ENCODE results near the gene LHX1.

Gene LHX1

GRCh38 chr17:36934692-36935630 lies 2.3 kb upstream of the LHX1 start:
- no peak for DNase-seq
- Histone ChIP-seq H3K36me3 (replicated peaks) (no peaks in the 10 kb centered on the region), H3K27me3 (replicated peaks) (peaks cover 97% of the 10 kb centered on the region), H3K27ac (no peak overlapping the region), H3K4me3 (ENCODE audit: low read depth, low read length) (no peak overlapping the region)
- no peak for TF ChIP-seq CTCF (IDR thresholded peaks at IDR 0.05; ENCODE audit: low read depth, low read length, missing control alignments)
- in situ Hi-C loops (cut with HindIII; ENCODE audit: low pct_ligation_motif_present, low sequenced_read_pairs): no loop called here

- no peak for DNase-seq
- TF ChIP-seq CTCF (IDR thresholded peaks at IDR 0.05; ENCODE audit: low read depth, low read length, missing control alignments): no peak
Measured at GRCh38 chr17:36935671-36936454, 1.4 kb upstream of the LHX1 start.

GRCh38 chr17:36936455-36937000 lies 747 bp upstream of the LHX1 start:
- Histone ChIP-seq H3K36me3 (replicated peaks) (no peaks in the 10 kb centered on the region), H3K27me3 (replicated peaks) (peaks cover 95% of the 10 kb centered on the region), H3K27ac (no peak overlapping the region), H3K4me3 (ENCODE audit: low read depth, low read length) (no peak overlapping the region)
- TF ChIP-seq CTCF (IDR thresholded peaks at IDR 0.05; ENCODE audit: low read depth, low read length, missing control alignments): no peak
- in situ Hi-C loops (cut with HindIII; ENCODE audit: low pct_ligation_motif_present, low sequenced_read_pairs): no loop called here
- DNase-seq: no peak

More at GRCh38 chr17:36935671-36936454, 1.4 kb upstream of the LHX1 start:
- Histone ChIP-seq H3K36me3 (replicated peaks) (no peaks in the 10 kb centered on the region), H3K27ac (no peak overlapping the region), H3K27me3 (replicated peaks) (peaks cover 95% of the 10 kb centered on the region), H3K4me3 (ENCODE audit: low read depth, low read length) (no peak overlapping the region)
- in situ Hi-C loops (cut with HindIII; ENCODE audit: low pct_ligation_motif_present, low sequenced_read_pairs): no loop called here

GRCh38 chr17:36937959-36938565 lies 787 bp downstream of the LHX1 start:
- Histone ChIP-seq H3K27me3 (replicated peaks) (peaks cover 96% of the 10 kb centered on the region), H3K4me3 (ENCODE audit: low read depth, low read length) (no peak overlapping the region), H3K27ac (no peak overlapping the region), H3K36me3 (replicated peaks) (no peaks in the 10 kb centered on the region)
- TF ChIP-seq CTCF (IDR thresholded peaks at IDR 0.05; ENCODE audit: low read depth, low read length, missing control alignments): no peak
- no peak for DNase-seq
- in situ Hi-C loops (cut with HindIII; ENCODE audit: low pct_ligation_motif_present, low sequenced_read_pairs): no loop called here

GRCh38 chr17:36938566-36939051 lies 1.3 kb downstream of the LHX1 start:
- H3K4me3 ChIP-seq (ENCODE audit: low read depth, low read length): no peak overlapping the region
- no peak for DNase-seq
- H3K27ac ChIP-seq: no peak overlapping the region
- peaks cover 96% of the 10 kb centered on the region for H3K27me3 ChIP-seq (replicated peaks)
- no peak for TF ChIP-seq CTCF (IDR thresholded peaks at IDR 0.05; ENCODE audit: low read depth, low read length, missing control alignments)
- in situ Hi-C loops (cut with HindIII; ENCODE audit: low pct_ligation_motif_present, low sequenced_read_pairs): no loop called here
- no peaks in the 10 kb centered on the region for H3K36me3 ChIP-seq (replicated peaks)
